CD4-positive, alpha-beta T cell (primary cell): Measurements from ENCODE around the gene SLC16A11. TPM values are rescaled to one million over a fixed set of nuclear protein-coding genes. Genes with fewer than 3 reads are reported as not detected.

Experiments used
- ATAC-seq: fragments of 200-7000 bp; cut with Tn5 transposase; one replicate; pipeline ENCODE4 v1.10.0; 2022; ENCODE audit warnings: mild to moderate bottlenecking; ENCODE audit not compliant: poor library complexity
- CTCF ChIA-PET: fragments of 350-600 bp; sonication (Branson Sonifier 250); formaldehyde crosslinking; loops from one replicate; lab custom pipeline; 2021; ENCODE audit warnings: antibody characterized with exemption, inconsistent platforms; lab: Charles Lee
- POLR2A ChIA-PET: fragments of 350-600 bp; sonication (Branson Sonifier 250); formaldehyde crosslinking; loops from one replicate; lab custom pipeline; 2021; ENCODE audit warnings: antibody characterized with exemption, inconsistent platforms; lab: Charles Lee
- DNase-seq, 14 experiments: peaks; one replicate each; pipeline ENCODE4 v3.0.0-alpha.2; 2013 to 2020; ENCODE audit warnings: mixed read lengths in 2 of 14
- H3K27ac ChIP-seq, 2 donors: one replicate each; pipeline versions ENCODE4 v1.5.1 to v1.7.0; 2013; ENCODE audit warnings: low read length in 2 of 2, low read depth in 1 of 2, mild to moderate bottlenecking in 1 of 2
- H3K27me3 ChIP-seq, 2 experiments: 1 replicate in 1 of 2; 2 replicates in 1 of 2; pipeline versions ENCODE4 v1.6.1 to v1.7.0; 2013; ENCODE audit warnings: low read length in 2 of 2, control low read depth in 1 of 2, mild to moderate bottlenecking in 1 of 2, moderate library complexity in 1 of 2; ENCODE audit not compliant: insufficient read depth in 2 of 2, control insufficient read depth in 1 of 2
- H3K36me3 ChIP-seq: one replicate; pipeline ENCODE4 v1.6.1; 2013; ENCODE audit warnings: low read length, control low read depth; ENCODE audit not compliant: insufficient read depth
- H3K4me1 ChIP-seq: one replicate; pipeline ENCODE4 v1.6.1; 2013; ENCODE audit warnings: low read length, control low read depth; ENCODE audit not compliant: insufficient read depth
- H3K4me3 ChIP-seq: one replicate; pipeline ENCODE4 v1.5.1; 2013; ENCODE audit warnings: mild to moderate bottlenecking, low read length, moderate library complexity
- H3K9me3 ChIP-seq, 2 experiments: 1 replicate in 1 of 2; 2 replicates in 1 of 2; pipeline versions ENCODE4 v1.6.1 to v1.7.0; 2013; ENCODE audit warnings: low read length in 2 of 2, mild to moderate bottlenecking in 2 of 2, control low read depth in 1 of 2, moderate library complexity in 1 of 2; ENCODE audit not compliant: control insufficient read depth in 1 of 2, insufficient read depth in 1 of 2
- H3K27ac Mint-ChIP-seq: one replicate; pipeline ENCODE4 v1.8.0; 2020; ENCODE audit warnings: mixed read lengths
- H3K27me3 Mint-ChIP-seq: one replicate; pipeline ENCODE4 v1.8.0; 2021; ENCODE audit warnings: mixed read lengths
- H3K36me3 Mint-ChIP-seq: one replicate; pipeline ENCODE4 v1.8.0; 2021; ENCODE audit warnings: low read depth, mixed read lengths
- H3K4me1 Mint-ChIP-seq: one replicate; pipeline ENCODE4 v1.8.0; 2021; ENCODE audit warnings: low read depth, mixed read lengths
- H3K4me3 Mint-ChIP-seq: one replicate; pipeline ENCODE4 v1.8.0; 2020; ENCODE audit warnings: mild to moderate bottlenecking, mixed read lengths
- H3K9me3 Mint-ChIP-seq: one replicate; pipeline ENCODE4 v1.8.0; 2020; ENCODE audit warnings: mixed read lengths
- intact Hi-C, 2 experiments: fragments of 100-400 bp; cut with DNase I in 1 of 2; cut with micrococcal nuclease in 1 of 2; formaldehyde crosslinking; loops; one replicate each; pipeline versions ENCODE4 v1.15.1 to v1.9.0; 2023 to 2025; cut with DNase I, micrococcal nuclease
- total RNA-seq, 174 experiments: library from RNA in 2 of 174; stranded (reverse) in 2 of 174; gene quantifications; one replicate each; pipeline ENCODE4 v1.2.3 and lab custom pipeline; 2021 to 2026
- TF ChIP-seq, protein P1 (sequence below): fragments of 200-600 bp; IDR thresholded peaks from one replicate; pipeline ENCODE4 v1.8.0; 2022; ENCODE audit warnings: antibody characterized with exemption, mild to moderate bottlenecking

The SLC16A11 gene
- total RNA-seq, 2 experiments from 2014 or later: 1.1 to 1.4 TPM

DNA sequence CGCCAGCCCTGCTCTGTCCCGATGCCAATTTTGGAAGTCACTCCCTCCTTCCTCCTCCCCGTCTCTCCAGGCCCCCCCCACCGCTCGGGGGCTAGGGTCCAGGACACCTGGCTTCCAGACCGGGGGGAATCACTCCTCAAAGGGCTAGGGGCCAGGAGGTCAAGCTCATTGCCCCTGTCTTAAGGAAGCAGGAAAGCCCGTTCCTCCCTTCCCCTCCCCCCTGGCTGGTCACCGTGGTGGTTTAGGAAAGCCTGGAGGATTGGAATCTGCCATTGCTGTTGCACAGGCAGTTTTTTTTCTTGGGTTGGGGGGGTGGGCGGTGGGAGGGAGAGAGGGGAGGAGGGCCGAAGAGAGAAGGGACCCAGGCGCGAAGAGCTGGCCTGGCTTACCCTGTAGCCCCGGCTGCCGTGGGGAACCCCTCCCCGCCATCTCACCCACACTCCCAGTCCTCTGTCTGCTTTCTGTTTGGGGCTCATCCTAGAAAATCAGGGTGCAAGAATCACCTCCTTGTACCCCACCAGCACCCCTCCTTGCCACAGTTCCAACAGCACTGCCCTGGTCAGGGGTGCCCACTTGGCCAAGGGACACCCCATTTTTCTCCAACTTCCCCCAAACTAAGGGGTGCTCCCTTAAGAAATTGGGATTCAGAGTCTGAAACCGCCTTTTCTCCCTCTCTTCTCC, 23.9 kb downstream of the SLC16A11 start:
- Histone ChIP-seq H3K36me3 (peaks cover 15% of the 10 kb centered on the region), H3K27me3 (no peaks in the 10 kb centered on the region), H3K4me3 (no peak overlapping the region), H3K9me3 (no peaks in the 10 kb centered on the region), H3K4me1 (peaks cover 72% of the 10 kb centered on the region), H3K27ac (no peak overlapping the region)
- ChIA-PET POLR2A (interaction anchor here (0.7 to 8.1 kb wide), 3 partner anchors 16 to 109 kb away, joined by 3 to 62 read pairs (median 7); partner anchors contain the start of gene SLC16A13), CTCF (interaction anchor here (1.0 kb wide), 1 partner anchor 106 kb away, joined by 3 read pairs; no protein-coding TSS in a partner anchor)
- TF ChIP-seq, protein P1, sequence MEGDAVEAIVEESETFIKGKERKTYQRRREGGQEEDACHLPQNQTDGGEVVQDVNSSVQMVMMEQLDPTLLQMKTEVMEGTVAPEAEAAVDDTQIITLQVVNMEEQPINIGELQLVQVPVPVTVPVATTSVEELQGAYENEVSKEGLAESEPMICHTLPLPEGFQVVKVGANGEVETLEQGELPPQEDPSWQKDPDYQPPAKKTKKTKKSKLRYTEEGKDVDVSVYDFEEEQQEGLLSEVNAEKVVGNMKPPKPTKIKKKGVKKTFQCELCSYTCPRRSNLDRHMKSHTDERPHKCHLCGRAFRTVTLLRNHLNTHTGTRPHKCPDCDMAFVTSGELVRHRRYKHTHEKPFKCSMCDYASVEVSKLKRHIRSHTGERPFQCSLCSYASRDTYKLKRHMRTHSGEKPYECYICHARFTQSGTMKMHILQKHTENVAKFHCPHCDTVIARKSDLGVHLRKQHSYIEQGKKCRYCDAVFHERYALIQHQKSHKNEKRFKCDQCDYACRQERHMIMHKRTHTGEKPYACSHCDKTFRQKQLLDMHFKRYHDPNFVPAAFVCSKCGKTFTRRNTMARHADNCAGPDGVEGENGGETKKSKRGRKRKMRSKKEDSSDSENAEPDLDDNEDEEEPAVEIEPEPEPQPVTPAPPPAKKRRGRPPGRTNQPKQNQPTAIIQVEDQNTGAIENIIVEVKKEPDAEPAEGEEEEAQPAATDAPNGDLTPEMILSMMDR: no peak
- peaks cover 16% of the 10 kb centered on the region for H3K36me3 Mint-ChIP-seq
- H3K4me3 Mint-ChIP-seq: peak overlapping the region; percentile 1
- intact Hi-C loops: loop anchor here (5.0 to 10.0 kb wide), 5 partner anchors 178 to 1525 kb away; partner anchors contain the start of genes NDEL1 (in 1 of the 2), RPL26 (in 1 of the 2) and XAF1 (in 1 of the 2)
- ATAC-seq (no peak), DNase-seq (no peak)
- H3K4me1 Mint-ChIP-seq: peaks cover 62% of the 10 kb centered on the region
- H3K27ac Mint-ChIP-seq: no peak overlapping the region
- peaks cover 11% of the 10 kb centered on the region for H3K27me3 Mint-ChIP-seq
- no peaks in the 10 kb centered on the region for H3K9me3 Mint-ChIP-seq

- Histone ChIP-seq H3K36me3 (peaks cover 15% of the 10 kb centered on the region), H3K9me3 (no peaks in the 10 kb centered on the region), H3K27ac (no peak overlapping the region), H3K4me3 (no peak overlapping the region), H3K27me3 (no peaks in the 10 kb centered on the region), H3K4me1 (peaks cover 71% of the 10 kb centered on the region)
- TF ChIP-seq, protein P1: no peak
- peaks cover 64% of the 10 kb centered on the region for H3K4me1 Mint-ChIP-seq
- intact Hi-C loops: loop anchor here in 1 of 2 experiments (10.0 kb wide), 4 partner anchors 265 to 1525 kb away; partner anchors contain the start of genes NDEL1, RPL26 and XAF1
- H3K27me3 Mint-ChIP-seq: peaks cover 11% of the 10 kb centered on the region
- H3K4me3 Mint-ChIP-seq: no peak overlapping the region
- H3K27ac Mint-ChIP-seq: no peak overlapping the region
- no peak for DNase-seq
- ATAC-seq: no peak
- H3K9me3 Mint-ChIP-seq: no peaks in the 10 kb centered on the region
- ChIA-PET CTCF (no interaction called here), POLR2A (interaction anchor here (1.0 to 2.8 kb wide), 2 partner anchors 105 to 109 kb away, joined by 3 to 7 read pairs; no protein-coding TSS in a partner anchor)
- H3K36me3 Mint-ChIP-seq: peaks cover 18% of the 10 kb centered on the region
Measured at GRCh38 chr17:7019367-7019766, 24.5 kb downstream of the SLC16A11 start.

DNA sequence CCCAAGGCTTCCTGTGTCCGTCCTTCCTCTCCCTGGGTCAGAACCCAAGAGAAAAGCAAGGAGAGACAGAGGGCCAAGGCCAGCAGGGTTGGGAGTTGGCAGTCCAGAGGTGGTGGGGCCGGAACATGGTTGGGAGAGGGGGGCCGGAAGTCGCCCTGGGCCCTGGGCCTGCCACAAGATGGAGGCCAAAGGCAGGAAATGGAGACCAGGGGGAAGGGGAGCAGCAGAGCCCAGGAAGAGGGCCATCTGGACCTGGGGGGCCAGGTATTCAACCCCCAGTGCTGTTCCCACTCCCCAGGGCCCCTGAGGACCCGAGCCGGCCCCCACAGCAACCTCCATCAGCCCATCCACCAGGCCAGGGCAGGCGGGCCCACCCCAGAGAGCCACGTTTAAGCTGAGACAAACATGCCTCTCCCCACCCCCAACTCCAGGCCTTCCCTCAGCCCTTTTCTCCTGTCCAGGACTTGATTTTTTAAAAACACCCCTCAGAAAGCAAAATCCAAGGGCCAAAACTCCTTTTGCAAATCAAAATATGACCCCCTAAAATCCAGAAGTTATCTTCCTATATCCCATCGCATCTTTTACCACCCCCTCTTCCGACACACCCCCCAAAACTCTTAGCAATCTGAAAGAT, 25.4 kb downstream of the SLC16A11 start:
- CTCF ChIA-PET: no interaction called here
- H3K4me3 Mint-ChIP-seq: no peak overlapping the region
- no peak for ATAC-seq
- H3K27me3 ChIP-seq: no peaks in the 10 kb centered on the region
- peaks cover 25% of the 10 kb centered on the region for H3K36me3 Mint-ChIP-seq
- intact Hi-C loops: loop anchor here in 1 of 2 experiments (10.0 kb wide), 4 partner anchors 264 to 1524 kb away; partner anchors contain the start of genes NDEL1, RPL26 and XAF1
- no peak overlapping the region for H3K4me3 ChIP-seq
- peaks cover 71% of the 10 kb centered on the region for H3K4me1 ChIP-seq
- H3K9me3 Mint-ChIP-seq: no peaks in the 10 kb centered on the region
- H3K36me3 ChIP-seq: peaks cover 20% of the 10 kb centered on the region
- no peak for DNase-seq
- peaks cover 67% of the 10 kb centered on the region for H3K4me1 Mint-ChIP-seq
- TF ChIP-seq, protein P1: no peak
- no peaks in the 10 kb centered on the region for H3K9me3 ChIP-seq
- H3K27ac ChIP-seq: no peak overlapping the region
- peak overlapping the region; percentile 98 for H3K27ac Mint-ChIP-seq
- H3K27me3 Mint-ChIP-seq: peaks cover 10% of the 10 kb centered on the region
- POLR2A ChIA-PET: interaction anchor here (1.0 kb wide), 1 partner anchor 104 kb away, joined by 3 read pairs; no protein-coding TSS in a partner anchor
